B cell (primary cell): ENCODE results near the gene NTN5. TPM values are rescaled to one million over a fixed set of nuclear protein-coding genes. Genes with fewer than 3 reads are reported as not detected.

Experiments used
- ATAC-seq: fragments of 200-7000 bp; cut with Tn5 transposase; one replicate; pipeline ENCODE4 v1.10.0; 2021; ENCODE audit warnings: low read depth, mild to moderate bottlenecking, moderate number of reproducible peaks, moderate library complexity
- CTCF ChIA-PET: fragments of 350-600 bp; sonication (Branson Sonifier 250); formaldehyde crosslinking; loops from one replicate; lab custom pipeline; 2021; ENCODE audit warnings: antibody characterized with exemption, inconsistent platforms; lab: Charles Lee
- POLR2A ChIA-PET: fragments of 350-600 bp; sonication (Branson Sonifier 250); formaldehyde crosslinking; loops from one replicate; lab custom pipeline; 2021; ENCODE audit warnings: antibody characterized with exemption; lab: Charles Lee
- DNase-seq: peaks from one replicate; pipeline ENCODE4 v3.0.0; 2013
- H2AFZ ChIP-seq: 2 replicates; pipeline ENCODE4 v1.6.1; 2012; ENCODE audit warnings: mild to moderate bottlenecking, low read depth, low read length; ENCODE audit not compliant: insufficient read depth, poor library complexity, severe bottlenecking
- H3K27ac ChIP-seq, 2 donors: 1 replicate in 1 of 2; 2 replicates in 1 of 2; pipeline ENCODE4 v1.5.1; 2012 to 2013; ENCODE audit warnings: low read length in 2 of 2, mild to moderate bottlenecking in 2 of 2, moderate library complexity in 1 of 2
- H3K27me3 ChIP-seq, 4 experiments: fragments of 200-600 bp in 1 of 4; sonication (generic) in 1 of 4; replicated peaks in 1 of 4; 1 replicate in 2 of 4; 2 replicates in 2 of 4; pipeline versions ENCODE4 v1.6.1 to v1.7.0; 2013 to 2016; ENCODE audit warnings: low read length in 3 of 4, mild to moderate bottlenecking in 2 of 4, mixed read lengths in 1 of 4, moderate library complexity in 1 of 4; ENCODE audit not compliant: insufficient read depth in 4 of 4, control insufficient read depth in 3 of 4; ENCODE audit errors: control extremely low read depth in 1 of 4
- H3K36me3 ChIP-seq, 2 experiments: replicated peaks in 1 of 2; 1 replicate in 1 of 2; 2 replicates in 1 of 2; pipeline versions ENCODE4 v1.6.1 to v1.7.1; 2013; ENCODE audit warnings: low read length in 1 of 2; ENCODE audit not compliant: insufficient read depth in 2 of 2, control insufficient read depth in 1 of 2; ENCODE audit errors: control extremely low read depth in 1 of 2, extremely low read depth in 1 of 2
- H3K4me1 ChIP-seq, 2 donors: fragments of 200-600 bp in 1 of 2; sonication (generic) in 1 of 2; 1 replicate in 1 of 2; 2 replicates in 1 of 2; pipeline versions ENCODE4 v1.5.1 to v1.6.1; 2013 to 2017; ENCODE audit warnings: low read length in 2 of 2; ENCODE audit not compliant: control insufficient read depth in 2 of 2, insufficient read depth in 2 of 2
- H3K4me2 ChIP-seq: replicated peaks from 2 replicates; pipeline ENCODE3; 2012; ENCODE audit warnings: mild to moderate bottlenecking, low read depth, low read length; ENCODE audit not compliant: poor library complexity, severe bottlenecking
- H3K4me3 ChIP-seq, 5 experiments: fragments of 200-600 bp in 1 of 5; sonication (generic) in 1 of 5; 1 replicate in 3 of 5; 2 replicates in 2 of 5; pipeline versions ENCODE4 v1.5.1 to v1.7.0; 2011 to 2016; ENCODE audit warnings: low read length in 4 of 5, mild to moderate bottlenecking in 4 of 5, low read depth in 2 of 5, control low read depth in 1 of 5, moderate library complexity in 1 of 5; ENCODE audit not compliant: insufficient read depth in 1 of 5; ENCODE audit errors: control extremely low read depth in 1 of 5, extremely low read depth in 1 of 5
- H3K79me2 ChIP-seq: fragments of 200-600 bp; sonication (generic); one replicate; pipeline ENCODE4 v1.6.0; 2016; ENCODE audit warnings: low read length; ENCODE audit not compliant: control insufficient read depth, insufficient read depth
- H3K9ac ChIP-seq: fragments of 200-600 bp; sonication (generic); 2 replicates; pipeline ENCODE4 v1.6.1; 2017; ENCODE audit warnings: mild to moderate bottlenecking, low read length, moderate library complexity
- H3K9me3 ChIP-seq, 3 donors: one replicate each; pipeline versions ENCODE4 v1.6.1 to v1.7.1; 2013; ENCODE audit warnings: low read length in 2 of 3; ENCODE audit not compliant: control insufficient read depth in 2 of 3, insufficient read depth in 1 of 3; ENCODE audit errors: control extremely low read depth in 1 of 3
- H4K20me1 ChIP-seq: 2 replicates; pipeline ENCODE4 v1.6.0; 2012; ENCODE audit warnings: mild to moderate bottlenecking, low read length; ENCODE audit not compliant: insufficient read depth, control insufficient read depth, poor library complexity, severe bottlenecking
- H3K27ac Mint-ChIP-seq: one replicate; pipeline ENCODE4 v1.8.0; 2021; ENCODE audit warnings: mixed read lengths
- H3K27me3 Mint-ChIP-seq: one replicate; pipeline ENCODE4 v1.8.0; 2021; ENCODE audit warnings: mixed read lengths
- H3K4me1 Mint-ChIP-seq: one replicate; pipeline ENCODE4 v1.8.0; 2021; ENCODE audit warnings: mixed read lengths
- H3K4me3 Mint-ChIP-seq: one replicate; pipeline ENCODE4 v1.8.0; 2021; ENCODE audit warnings: mixed read lengths
- H3K9me3 Mint-ChIP-seq: one replicate; pipeline ENCODE4 v1.8.0; 2022; ENCODE audit warnings: mixed read lengths; ENCODE audit not compliant: insufficient read depth
- CTCF ChIP-seq: fragments of 200-600 bp; IDR thresholded peaks from one replicate; pipeline ENCODE4 v1.8.0; 2022; ENCODE audit warnings: antibody characterized with exemption, mild to moderate bottlenecking
- EZH2 ChIP-seq: IDR thresholded peaks from 2 replicates; pipeline ENCODE4 v1.6.1; 2012; ENCODE audit warnings: borderline replicate concordance, low read depth, mild to moderate bottlenecking, moderate library complexity, low read length; ENCODE audit not compliant: insufficient read depth, poor library complexity, severe bottlenecking
- WGBS: methylation state at CpG from one replicate; pipeline ENCODE4 v1.1.5; 2013; ENCODE audit warnings: missing lambda C conversion rate; ENCODE audit not compliant: insufficient coverage; 5-methylcytosine and 5-hydroxymethylcytosine counted together
- intact Hi-C: fragments of 100-400 bp; cut with micrococcal nuclease; formaldehyde crosslinking; loops from one replicate; pipeline ENCODE4 v1.10.0; 2022
- polyA plus RNA-seq: library from polyadenylated mRNA; depleted of rRNA; stranded (reverse); fragments of >200 nt; gene quantifications from 2 replicates; pipeline ENCODE4 v1.2.3, GENCODE V29; 2012
- total RNA-seq, 2 donors: library from RNA; stranded (reverse); fragments of 120-200 nt in 1 of 2; gene quantifications; 1 replicate in 1 of 2; 2 replicates in 1 of 2; pipeline versions ENCODE4 v1.2.3 to v1.2.4, GENCODE V29; 2013 to 2022

NTN5 gene
- total and polyA plus RNA-seq, 2 donors (not counting 1 experiment from before 2014, with no cell fraction given): 1.2 to 1.8 TPM

DNA sequence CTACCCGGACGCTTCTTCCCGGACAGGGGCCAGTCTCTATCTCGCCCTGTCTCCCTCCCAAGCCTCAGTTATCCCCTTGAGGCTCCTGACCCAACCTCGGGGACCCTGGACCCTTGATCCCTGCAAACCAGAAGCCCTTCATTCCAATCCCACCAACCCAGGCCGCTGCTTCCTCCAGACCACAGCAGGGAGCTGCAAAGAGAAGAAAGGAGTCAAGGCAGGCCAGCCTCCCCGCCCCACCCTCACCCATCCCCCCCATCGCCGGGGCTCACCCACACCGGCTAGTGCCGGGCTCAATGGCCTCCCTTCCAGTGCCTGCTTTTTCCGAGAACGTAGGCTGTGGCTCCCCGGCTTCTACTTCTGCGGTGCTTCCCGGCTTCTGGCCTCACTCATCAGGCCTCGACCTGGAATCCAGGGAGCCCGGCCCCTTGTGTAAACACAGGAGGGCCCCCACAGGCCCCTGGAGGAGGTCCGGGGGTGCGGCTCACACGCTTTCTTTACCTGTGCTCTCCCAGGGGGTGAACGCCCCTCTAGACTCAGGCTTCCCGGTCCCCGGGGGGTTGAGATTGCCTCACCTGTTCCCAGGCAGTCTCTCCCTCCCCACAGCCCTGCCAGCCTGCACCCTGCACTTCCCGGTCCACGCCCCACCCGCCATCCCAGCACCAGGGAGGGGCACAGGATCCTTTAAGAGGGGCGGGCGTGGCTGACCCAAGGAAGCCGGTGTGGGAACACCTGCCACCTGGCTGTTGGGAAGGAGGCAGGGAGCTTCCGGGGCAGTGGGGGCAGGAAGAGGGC, 58.2 kb downstream of the NTN5 start, which contains the start of gene FAM83E:
FAM83E (minus strand) TSS at position 641 of the 795 bp plus-strand sequence. CDS start 1,704 bp downstream, outside the sequence.
- Histone ChIP-seq H2AFZ (no peak within 1 kb of the TSS), H3K4me3 (no peak within 1 kb of the TSS), H3K9me3 (no peaks in the 10 kb centered on the region), H3K4me2 (no peak within 1 kb of the TSS), H3K9ac (no peak within 1 kb of the TSS), H3K4me1 (peaks cover 12 to 24% of the 10 kb centered on the region in 2 donors), H3K36me3 (peaks cover 0 to 35% of the 10 kb centered on the region in 2 experiments), H4K20me1 (peaks cover 41% of the 10 kb centered on the region), H3K27me3 (no peaks in the 10 kb centered on the region), H3K27ac (no peak within 1 kb of the TSS), H3K79me2 (peaks cover 17% of the 10 kb centered on the region)
- DNase-seq: peak; percentile 35
- Mint-ChIP-seq H3K27me3 (no peaks in the 10 kb centered on the region), H3K27ac (peak within 1 kb of the TSS; percentile 50), H3K4me1 (peaks cover 35% of the 10 kb centered on the region), H3K9me3 (no peaks in the 10 kb centered on the region), H3K4me3 (no peak within 1 kb of the TSS)
- CTCF ChIA-PET: interaction anchor here (0.8 to 1.8 kb wide), 2 partner anchors 27 to 30 kb away, joined by 3 to 4 read pairs; no protein-coding TSS in a partner anchor
- intact Hi-C loops: no loop called here
- TF ChIP-seq EZH2: no peak
- no peak for TF ChIP-seq CTCF
- POLR2A ChIA-PET: interaction anchor here (1.0 kb wide), 1 partner anchor 23 kb away, joined by 5 read pairs; the partner anchor contains the start of gene DBP
- no peak for ATAC-seq
- 73% methylated on average over 19 of the region's 31 CpGs for WGBS
